Activated B cell treated with CpG ODN at 0.5 μM for 24 hours (primary cell): ENCODE measurements around the gene CAST. TPM values are rescaled to one million over a fixed set of nuclear protein-coding genes. Genes with fewer than 3 reads are reported as not detected.

Experiments used
- ATAC-seq: fragments of 200-7000 bp; cut with Tn5 transposase; one replicate; pipeline ENCODE4 v1.10.0; 2021; ENCODE audit warnings: low read depth, mild to moderate bottlenecking, moderate library complexity
- CTCF ChIA-PET: fragments of 350-600 bp; sonication (Branson Sonifier 250); formaldehyde crosslinking; loops from one replicate; lab custom pipeline; 2021; ENCODE audit warnings: antibody characterized with exemption; lab: Charles Lee
- POLR2A ChIA-PET: fragments of 350-600 bp; sonication (Branson Sonifier 250); formaldehyde crosslinking; loops from one replicate; lab custom pipeline; 2021; ENCODE audit warnings: antibody characterized with exemption; lab: Charles Lee
- DNase-seq: peaks from one replicate; pipeline ENCODE4 v3.0.0; 2022
- H3K27ac Mint-ChIP-seq: one replicate; pipeline ENCODE4 v1.8.0; 2020; ENCODE audit warnings: mixed read lengths
- H3K27me3 Mint-ChIP-seq: one replicate; pipeline ENCODE4 v1.8.0; 2021; ENCODE audit warnings: mixed read lengths
- H3K36me3 Mint-ChIP-seq: one replicate; pipeline ENCODE4 v1.8.0; 2021; ENCODE audit warnings: low read depth, mixed read lengths
- H3K4me1 Mint-ChIP-seq: one replicate; pipeline ENCODE4 v1.8.0; 2021; ENCODE audit warnings: mixed read lengths
- H3K4me3 Mint-ChIP-seq: one replicate; pipeline ENCODE4 v1.8.0; 2020; ENCODE audit warnings: mild to moderate bottlenecking, mixed read lengths
- H3K9me3 Mint-ChIP-seq: one replicate; pipeline ENCODE4 v1.8.0; 2020; ENCODE audit warnings: mixed read lengths
- intact Hi-C: fragments of 100-400 bp; cut with micrococcal nuclease; formaldehyde crosslinking; loops from one replicate; pipeline ENCODE4 v1.15.1; 2024
- total RNA-seq: library from RNA; stranded (reverse); gene quantifications from 2 replicates; pipeline ENCODE4 v1.2.3, GENCODE V29; 2022
- TF ChIP-seq, protein P1 (sequence below): fragments of 200-600 bp; IDR thresholded peaks from one replicate; pipeline ENCODE4 v1.8.0; 2022; ENCODE audit warnings: antibody characterized with exemption, mild to moderate bottlenecking

Gene CAST
- total RNA-seq, 1 donor from 2014 or later, result 211 TPM

GRCh38 chr5:96781031-96781971 lies 119.1 kb downstream of the CAST start:
- H3K9me3 Mint-ChIP-seq, result no peaks in the 10 kb centered on the region
- ChIA-PET CTCF (interaction anchor here (1.6 kb wide), 1 partner anchor 29 kb away, joined by 4 read pairs; no protein-coding TSS in a partner anchor), POLR2A (interaction anchor here (0.5 to 1.5 kb wide), 2 partner anchors 18 to 27 kb away, joined by 4 to 6 read pairs; partner anchors contain the start of gene ERAP1)
- TF ChIP-seq, protein P1, sequence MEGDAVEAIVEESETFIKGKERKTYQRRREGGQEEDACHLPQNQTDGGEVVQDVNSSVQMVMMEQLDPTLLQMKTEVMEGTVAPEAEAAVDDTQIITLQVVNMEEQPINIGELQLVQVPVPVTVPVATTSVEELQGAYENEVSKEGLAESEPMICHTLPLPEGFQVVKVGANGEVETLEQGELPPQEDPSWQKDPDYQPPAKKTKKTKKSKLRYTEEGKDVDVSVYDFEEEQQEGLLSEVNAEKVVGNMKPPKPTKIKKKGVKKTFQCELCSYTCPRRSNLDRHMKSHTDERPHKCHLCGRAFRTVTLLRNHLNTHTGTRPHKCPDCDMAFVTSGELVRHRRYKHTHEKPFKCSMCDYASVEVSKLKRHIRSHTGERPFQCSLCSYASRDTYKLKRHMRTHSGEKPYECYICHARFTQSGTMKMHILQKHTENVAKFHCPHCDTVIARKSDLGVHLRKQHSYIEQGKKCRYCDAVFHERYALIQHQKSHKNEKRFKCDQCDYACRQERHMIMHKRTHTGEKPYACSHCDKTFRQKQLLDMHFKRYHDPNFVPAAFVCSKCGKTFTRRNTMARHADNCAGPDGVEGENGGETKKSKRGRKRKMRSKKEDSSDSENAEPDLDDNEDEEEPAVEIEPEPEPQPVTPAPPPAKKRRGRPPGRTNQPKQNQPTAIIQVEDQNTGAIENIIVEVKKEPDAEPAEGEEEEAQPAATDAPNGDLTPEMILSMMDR, result no peak
- intact Hi-C loops, result no loop called here
- ATAC-seq (no peak), DNase-seq (no peak)
- H3K4me3 Mint-ChIP-seq, result no peak overlapping the region
- peaks cover 91% of the 10 kb centered on the region for H3K36me3 Mint-ChIP-seq
- no peaks in the 10 kb centered on the region for H3K4me1 Mint-ChIP-seq
- no peak overlapping the region for H3K27ac Mint-ChIP-seq
- H3K27me3 Mint-ChIP-seq, result no peaks in the 10 kb centered on the region

DNA sequence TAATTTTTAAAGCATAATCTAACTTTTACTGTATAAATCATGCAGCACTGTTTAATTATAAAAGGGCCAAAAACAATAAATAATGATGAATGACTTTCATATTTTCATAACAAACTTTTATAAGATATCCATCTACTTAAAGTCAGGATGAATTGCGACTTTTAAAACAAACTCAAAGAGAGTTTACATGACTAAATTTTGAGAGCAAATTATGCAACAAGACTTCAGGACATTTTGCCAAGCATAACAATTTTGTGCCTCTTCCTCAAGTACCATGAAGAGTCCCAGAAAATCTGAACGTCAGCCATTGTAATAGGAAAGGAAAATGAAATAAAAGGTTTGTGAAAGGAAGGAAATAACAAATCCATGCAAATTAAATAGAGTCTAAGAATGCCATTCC lies 121.2 kb downstream of the CAST start:
- POLR2A ChIA-PET, result no interaction called here
- no peaks in the 10 kb centered on the region for H3K9me3 Mint-ChIP-seq
- H3K27ac Mint-ChIP-seq, result no peak overlapping the region
- CTCF ChIA-PET, result no interaction called here
- H3K27me3 Mint-ChIP-seq, result no peaks in the 10 kb centered on the region
- no peak overlapping the region for H3K4me3 Mint-ChIP-seq
- DNase-seq (no peak), ATAC-seq (no peak)
- H3K36me3 Mint-ChIP-seq, result peaks cover 89% of the 10 kb centered on the region
- H3K4me1 Mint-ChIP-seq, result no peaks in the 10 kb centered on the region
- intact Hi-C loops, result no loop called here
- TF ChIP-seq, protein P1, result no peak

DNA sequence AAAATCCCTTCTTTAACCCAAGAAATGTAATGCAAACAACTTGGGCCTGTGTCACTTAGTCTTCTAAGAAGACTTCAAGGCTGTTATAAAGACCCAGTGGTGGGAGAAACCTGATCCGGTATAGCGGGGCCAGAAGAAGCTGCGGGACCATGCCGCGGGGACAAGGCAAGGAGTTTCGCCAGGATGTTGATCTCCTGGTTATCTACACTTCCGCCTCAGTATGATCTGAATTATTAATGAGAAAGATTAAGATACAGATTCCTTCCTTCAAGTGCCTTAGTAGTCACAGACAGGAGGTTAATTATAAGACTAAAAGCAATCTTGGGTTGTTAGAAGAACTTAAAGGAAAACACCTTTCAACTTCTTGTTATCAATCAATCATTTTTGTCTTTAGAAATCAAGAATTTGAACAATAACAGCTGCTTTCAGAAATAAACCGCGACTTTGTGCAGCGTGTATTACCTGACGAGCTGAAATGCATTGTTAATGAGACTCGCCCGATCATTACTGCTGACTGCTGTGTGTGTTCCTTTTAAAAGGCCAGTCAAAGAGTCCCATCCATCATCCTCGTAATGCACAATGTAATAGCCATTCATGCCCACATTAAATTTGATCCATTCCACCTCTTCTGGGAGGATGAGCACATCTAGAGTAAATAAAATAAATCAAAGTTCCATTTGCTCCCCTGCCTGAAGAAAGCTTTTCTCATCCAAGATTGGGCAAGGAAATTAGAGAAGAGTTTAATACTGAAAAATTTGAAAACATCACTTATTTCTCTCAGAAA lies 123.3 kb downstream of the CAST start:
- TF ChIP-seq, protein P1, result no peak
- intact Hi-C loops, result no loop called here
- CTCF ChIA-PET, result interaction anchor here (0.6 to 0.9 kb wide), 2 partner anchors 59 to 376 kb away, joined by 3 read pairs; no protein-coding TSS in a partner anchor
- Mint-ChIP-seq H3K27me3 (no peaks in the 10 kb centered on the region), H3K36me3 (peaks cover 90% of the 10 kb centered on the region), H3K9me3 (no peaks in the 10 kb centered on the region), H3K4me3 (no peak overlapping the region), H3K27ac (no peak overlapping the region), H3K4me1 (no peaks in the 10 kb centered on the region)
- DNase-seq (no peak), ATAC-seq (no peak)
- POLR2A ChIA-PET, result no interaction called here

DNA sequence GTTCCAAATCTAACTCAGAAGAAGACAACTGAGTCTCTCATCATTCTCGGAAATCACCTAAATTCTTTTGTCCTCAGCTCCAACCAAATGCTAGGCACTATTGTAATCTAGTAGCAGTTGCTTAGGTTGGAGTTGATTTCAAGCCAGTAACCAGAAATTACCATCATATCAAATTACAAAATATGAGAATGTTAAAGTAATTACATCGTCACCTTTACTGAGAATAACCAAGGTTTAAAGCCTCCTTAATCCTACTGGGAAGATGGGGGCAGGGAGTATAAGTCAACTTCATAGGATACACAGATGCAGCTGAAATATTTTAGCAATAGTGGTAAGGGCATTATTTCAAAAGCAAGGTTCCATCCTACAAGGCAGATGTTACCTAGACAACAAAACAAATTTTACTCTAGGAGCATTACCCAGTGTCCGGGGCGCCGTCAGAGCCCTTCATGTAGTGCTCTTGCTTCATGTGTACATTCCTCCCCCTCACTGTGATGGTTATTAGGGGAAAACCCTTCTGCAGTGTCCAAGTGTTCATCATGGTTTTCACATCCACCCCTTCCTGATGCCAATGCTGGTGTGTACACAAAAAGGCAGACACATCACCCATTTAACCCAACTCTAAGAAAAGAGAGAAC lies 126.1 kb downstream of the CAST start:
- TF ChIP-seq, protein P1, result no peak
- Mint-ChIP-seq H3K9me3 (no peaks in the 10 kb centered on the region), H3K36me3 (peaks cover 84% of the 10 kb centered on the region), H3K27ac (no peak overlapping the region), H3K4me3 (no peak overlapping the region), H3K27me3 (no peaks in the 10 kb centered on the region), H3K4me1 (no peaks in the 10 kb centered on the region)
- DNase-seq (no peak), ATAC-seq (no peak)
- CTCF ChIA-PET, result no interaction called here
- POLR2A ChIA-PET, result no interaction called here
- intact Hi-C loops, result no loop called here
